GM12864 (cell line): ENCODE data around the gene BLCAP.

Source experiments
- DNase-seq: peaks from one replicate; pipeline ENCODE4 v3.0.0-alpha.2; 2011; ENCODE audit warnings: low read depth
- H3K4me3 ChIP-seq: 2 replicates; pipeline ENCODE4 v1.5.1; 2011; ENCODE audit warnings: mild to moderate bottlenecking, low read depth, low read length, control low read depth
- TF ChIP-seq, protein P1 (sequence below): IDR thresholded peaks from 2 replicates; pipeline ENCODE4 v1.5.1; 2011; ENCODE audit warnings: low read depth, mild to moderate bottlenecking, moderate library complexity, low read length, control low read depth, inconsistent platforms; ENCODE audit errors: missing control alignments

The BLCAP gene

GRCh38 chr20:37535443-37536132 lies 7.9 kb upstream of the BLCAP start:
- H3K4me3 ChIP-seq: no peak overlapping the region
- TF ChIP-seq, protein P1, sequence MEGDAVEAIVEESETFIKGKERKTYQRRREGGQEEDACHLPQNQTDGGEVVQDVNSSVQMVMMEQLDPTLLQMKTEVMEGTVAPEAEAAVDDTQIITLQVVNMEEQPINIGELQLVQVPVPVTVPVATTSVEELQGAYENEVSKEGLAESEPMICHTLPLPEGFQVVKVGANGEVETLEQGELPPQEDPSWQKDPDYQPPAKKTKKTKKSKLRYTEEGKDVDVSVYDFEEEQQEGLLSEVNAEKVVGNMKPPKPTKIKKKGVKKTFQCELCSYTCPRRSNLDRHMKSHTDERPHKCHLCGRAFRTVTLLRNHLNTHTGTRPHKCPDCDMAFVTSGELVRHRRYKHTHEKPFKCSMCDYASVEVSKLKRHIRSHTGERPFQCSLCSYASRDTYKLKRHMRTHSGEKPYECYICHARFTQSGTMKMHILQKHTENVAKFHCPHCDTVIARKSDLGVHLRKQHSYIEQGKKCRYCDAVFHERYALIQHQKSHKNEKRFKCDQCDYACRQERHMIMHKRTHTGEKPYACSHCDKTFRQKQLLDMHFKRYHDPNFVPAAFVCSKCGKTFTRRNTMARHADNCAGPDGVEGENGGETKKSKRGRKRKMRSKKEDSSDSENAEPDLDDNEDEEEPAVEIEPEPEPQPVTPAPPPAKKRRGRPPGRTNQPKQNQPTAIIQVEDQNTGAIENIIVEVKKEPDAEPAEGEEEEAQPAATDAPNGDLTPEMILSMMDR: no peak
- no peak for DNase-seq

- TF ChIP-seq, protein P1: peak; percentile 83
- peak; percentile 90 for DNase-seq
- no peak overlapping the region for H3K4me3 ChIP-seq
Measured at GRCh38 chr20:37534401-37535157, 6.9 kb upstream of the BLCAP start.

DNA sequence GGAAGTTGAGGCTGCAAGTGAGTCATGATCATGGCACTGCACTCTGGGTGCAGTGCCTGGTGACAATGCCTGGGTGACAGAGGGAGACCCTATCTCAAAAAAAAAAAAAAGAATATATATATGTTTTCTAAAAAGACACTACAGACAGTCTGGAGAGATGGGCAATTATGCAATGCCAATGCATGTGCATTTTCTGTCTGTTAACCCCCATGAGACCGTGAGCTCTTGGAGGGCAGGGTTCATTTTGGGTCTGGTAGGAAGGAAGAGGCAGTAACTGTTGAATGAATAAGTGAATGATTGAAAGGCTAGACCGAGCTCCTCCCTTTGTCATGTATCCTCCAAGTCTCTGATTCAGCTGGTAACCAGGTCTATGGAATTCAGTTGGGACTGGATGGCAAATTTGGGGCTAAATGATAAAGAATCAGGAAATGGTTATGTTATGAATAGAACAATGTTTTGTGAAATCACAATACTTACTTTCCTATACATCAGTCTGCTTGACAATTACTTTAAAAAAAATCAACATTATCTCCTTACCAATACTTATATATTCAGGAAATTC lies 5.6 kb upstream of the BLCAP start:
- TF ChIP-seq, protein P1: no peak
- H3K4me3 ChIP-seq: no peak overlapping the region
- DNase-seq: no peak

DNA sequence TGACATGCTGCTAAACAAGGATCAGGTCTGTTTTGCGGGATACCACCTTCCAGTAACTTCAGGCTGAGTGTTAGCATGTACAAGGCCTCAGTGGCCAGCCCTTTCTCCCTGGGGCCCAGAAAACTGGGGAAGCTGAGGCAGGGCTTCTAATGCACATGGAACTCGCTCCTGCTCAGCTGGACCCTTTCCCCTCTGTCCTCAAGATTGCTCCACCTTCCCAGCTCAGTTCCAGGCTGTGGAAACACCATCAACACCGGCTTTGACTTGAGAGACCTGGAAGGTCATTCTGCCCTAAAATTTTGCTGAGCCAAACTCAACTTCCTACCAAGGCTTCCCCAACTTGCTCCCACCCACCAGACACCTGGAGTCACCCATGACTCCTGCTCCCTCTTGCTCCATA lies 4.2 kb upstream of the BLCAP start:
- TF ChIP-seq, protein P1: no peak
- DNase-seq: no peak
- no peak overlapping the region for H3K4me3 ChIP-seq

GRCh38 chr20:37530696-37531095 lies 3.0 kb upstream of the BLCAP start:
- no peak for DNase-seq

DNA sequence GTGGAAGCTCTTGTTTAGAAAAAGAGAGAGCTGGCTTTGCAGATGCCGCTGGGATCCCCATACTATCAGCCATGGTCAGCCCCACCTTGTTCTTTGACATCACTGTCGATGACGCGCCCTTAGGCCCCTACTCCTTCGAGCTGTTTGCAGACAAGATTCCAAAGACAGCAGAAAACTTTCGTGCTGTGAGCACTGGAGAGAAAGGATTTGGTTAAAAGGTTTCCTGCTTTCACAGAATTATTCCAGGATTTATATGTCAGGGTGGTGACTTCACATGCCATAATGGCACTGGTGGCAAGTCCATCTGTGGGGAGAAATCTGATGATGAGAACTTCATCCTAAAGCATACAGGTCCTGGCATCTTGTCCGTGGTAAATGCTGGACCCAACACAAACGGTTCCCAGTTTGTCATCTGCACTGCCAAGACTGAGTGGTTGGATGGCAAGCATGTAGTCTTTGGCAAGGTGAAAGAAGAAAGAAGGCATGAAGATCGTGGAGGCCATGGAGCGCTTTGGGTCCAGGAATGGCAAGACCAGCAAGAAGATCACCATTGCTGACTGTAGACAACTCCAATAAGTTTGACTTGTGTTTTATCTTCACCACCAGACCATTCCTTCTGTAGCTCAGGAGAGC lies 2.4 kb upstream of the BLCAP start:
- H3K4me3 ChIP-seq: no peak overlapping the region
- TF ChIP-seq, protein P1: no peak
- DNase-seq: no peak

More at GRCh38 chr20:37530696-37531095, 3.0 kb upstream of the BLCAP start:
- TF ChIP-seq, protein P1: no peak
- H3K4me3 ChIP-seq: no peak overlapping the region
